Esophagus muscularis mucosa (tissue), 4 donors: ENCODE measurements around the gene VMO1. TPM values are rescaled to one million over a fixed set of nuclear protein-coding genes. Genes with fewer than 3 reads are reported as not detected.

Experiments used
- DNase-seq: peaks from one replicate; pipeline ENCODE4 v3.0.0-alpha.2; 2017; ENCODE audit errors: extremely low spot score
- H3K27ac ChIP-seq, 4 donors: fragments of 200-600 bp; sonication (generic); replicated peaks in 1 of 4; 1 replicate in 3 of 4; 2 replicates in 1 of 4; pipeline ENCODE4 v1.5.1; 2016 to 2019; ENCODE audit warnings: mild to moderate bottlenecking in 1 of 4
- H3K27me3 ChIP-seq, 4 donors: fragments of 200-600 bp; sonication (generic); one replicate each; pipeline versions ENCODE4 v1.5.1 to v1.6.0; 2016 to 2019
- H3K36me3 ChIP-seq, 4 donors: fragments of 200-600 bp; sonication (generic); one replicate each; pipeline ENCODE4 v1.5.1; 2016 to 2019
- H3K4me1 ChIP-seq, 4 donors: fragments of 200-600 bp; sonication (generic); one replicate each; pipeline ENCODE4 v1.5.1; 2016 to 2019
- H3K4me3 ChIP-seq, 4 donors: fragments of 200-600 bp; sonication (generic); 1 replicate in 2 of 4; 2 replicates in 2 of 4; pipeline ENCODE4 v1.5.1; 2016 to 2019; ENCODE audit warnings: mild to moderate bottlenecking in 4 of 4, moderate library complexity in 1 of 4
- H3K9me3 ChIP-seq, 4 donors: fragments of 200-600 bp; sonication (generic); 1 replicate in 3 of 4; 2 replicates in 1 of 4; pipeline ENCODE4 v1.5.1; 2016 to 2019
- CTCF ChIP-seq, 3 experiments: fragments of 200-600 bp in 2 of 3; fragments of 450-650 bp in 1 of 3; sonication (generic) in 2 of 3; IDR thresholded peaks; one replicate each; pipeline ENCODE4 v1.5.1; 2017 to 2019; ENCODE audit warnings: antibody characterized with exemption in 3 of 3, mild to moderate bottlenecking in 2 of 3, moderate library complexity in 1 of 3
- EP300 ChIP-seq: sonication (generic); formaldehyde crosslinking; IDR thresholded peaks from one replicate; pipeline ENCODE4 v1.6.1; 2017; ENCODE audit warnings: antibody characterized with exemption
- POLR2A ChIP-seq: fragments of 450-650 bp; IDR thresholded peaks from one replicate; pipeline ENCODE4 v1.6.1; 2017; ENCODE audit warnings: antibody characterized with exemption, moderate library complexity, mild to moderate bottlenecking, low read depth
- POLR2AphosphoS5 ChIP-seq, 2 donors: sonication (generic); formaldehyde crosslinking; IDR thresholded peaks; one replicate each; pipeline ENCODE4 v1.6.1; 2017; ENCODE audit warnings: antibody characterized with exemption in 2 of 2
- WGBS: methylation state at CpG from one replicate; pipeline ENCODE4 v1.1.5; 2018; 5-methylcytosine and 5-hydroxymethylcytosine counted together
- intact Hi-C: fragments of 100-400 bp; cut with DNase I; formaldehyde crosslinking; loops from one replicate; pipeline ENCODE4 v1.15.1; 2023
- total RNA-seq, 4 donors: library from RNA; depleted of rRNA; stranded (reverse); fragments of >200 nt; gene quantifications; one replicate each; pipeline versions ENCODE4 v1.1.0 to v1.2.1, GENCODE V29; 2016

Gene VMO1
- total RNA-seq, 4 donors from 2014 or later, result 0.86 to 3.3 (median 2.6) TPM

DNA sequence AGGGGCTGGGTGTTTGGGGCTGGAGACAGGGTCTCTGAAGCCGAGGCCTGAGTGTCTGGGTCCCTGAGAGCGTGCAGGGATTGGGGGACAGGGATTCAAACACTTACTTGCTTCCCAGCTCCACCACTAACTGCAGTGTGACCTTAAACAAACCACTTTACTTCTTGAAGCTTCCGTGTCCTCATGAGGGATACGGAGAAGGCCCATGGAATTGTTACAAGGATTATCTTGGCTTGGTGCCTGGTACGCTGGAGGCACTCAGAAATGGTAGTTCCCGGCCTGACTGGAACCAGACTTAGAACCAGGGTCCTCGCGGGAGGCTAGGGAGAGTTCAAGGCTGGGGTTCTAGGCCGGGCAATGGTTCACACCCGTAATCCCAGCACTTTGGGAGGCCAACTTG lies 43.5 kb downstream of the VMO1 start:
- Histone ChIP-seq H3K27me3 (peaks cover 0 to 37% (median 16%) of the 10 kb centered on the region in 4 donors), H3K27ac (no peak overlapping the region), H3K4me3 (no peak overlapping the region), H3K4me1 (peaks cover 10 to 30% (median 30%) of the 10 kb centered on the region in 4 donors), H3K36me3 (no peaks in the 10 kb centered on the region), H3K9me3 (no peaks in the 10 kb centered on the region)
- TF ChIP-seq POLR2A (no peak), CTCF (IDR thresholded peaks at IDR 0.05) (no peak), POLR2AphosphoS5 (IDR thresholded peaks at IDR 0.05) (no peak), EP300 (no peak)
- 85% methylated on average over 7 of the region's 10 CpGs for WGBS
- intact Hi-C loops, result no loop called here
- no peak for DNase-seq

GRCh38 chr17:4742133-4742532 lies 44.0 kb downstream of the VMO1 start:
- Histone ChIP-seq H3K4me3 (no peak overlapping the region), H3K36me3 (no peaks in the 10 kb centered on the region), H3K27me3 (peaks cover 0 to 37% (median 16%) of the 10 kb centered on the region in 4 donors), H3K4me1 (peaks cover 10 to 30% (median 30%) of the 10 kb centered on the region in 4 donors), H3K9me3 (no peaks in the 10 kb centered on the region), H3K27ac (no peak overlapping the region)
- TF ChIP-seq POLR2AphosphoS5 (IDR thresholded peaks at IDR 0.05) (no peak), POLR2A (no peak), EP300 (no peak), CTCF (IDR thresholded peaks at IDR 0.05) (no peak)
- DNase-seq, result no peak
- intact Hi-C loops, result no loop called here
- WGBS, result 95% methylated on average over 9 of the region's 9 CpGs

DNA sequence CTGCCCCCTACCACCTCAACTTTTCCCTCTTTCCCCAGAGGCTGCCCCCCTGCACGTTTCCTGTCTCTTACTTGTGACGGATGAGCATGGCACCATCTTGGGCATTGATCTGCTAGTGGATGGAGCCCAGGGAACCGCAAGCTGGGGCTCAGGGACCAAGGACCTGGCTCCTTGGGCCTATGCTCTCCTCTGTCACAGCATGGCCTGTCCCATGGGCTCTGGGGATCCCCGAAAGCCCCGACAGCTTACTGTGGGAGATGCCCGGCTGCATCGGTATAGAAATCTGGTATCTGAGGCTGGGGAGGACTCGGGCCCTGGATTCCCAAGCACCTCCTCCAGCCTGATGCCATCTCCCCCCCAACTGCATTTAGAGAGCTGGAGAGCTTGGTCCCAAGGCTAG lies 44.6 kb downstream of the VMO1 start:
- no peak overlapping the region for H3K4me3 ChIP-seq
- no peak for DNase-seq
- intact Hi-C loops, result no loop called here
- TF ChIP-seq CTCF (IDR thresholded peaks at IDR 0.05) (no peak), POLR2AphosphoS5 (IDR thresholded peaks at IDR 0.05) (no peak), POLR2A (no peak), EP300 (no peak)
- WGBS, result 98% methylated on average over 8 of the region's 8 CpGs
- H3K27ac ChIP-seq, result no peak overlapping the region
- H3K36me3 ChIP-seq, result no peaks in the 10 kb centered on the region
- H3K9me3 ChIP-seq, result no peaks in the 10 kb centered on the region
- H3K27me3 ChIP-seq, result peaks cover 0 to 33% (median 16%) of the 10 kb centered on the region in 4 donors
- H3K4me1 ChIP-seq, result peaks cover 10 to 30% (median 30%) of the 10 kb centered on the region in 4 donors

DNA sequence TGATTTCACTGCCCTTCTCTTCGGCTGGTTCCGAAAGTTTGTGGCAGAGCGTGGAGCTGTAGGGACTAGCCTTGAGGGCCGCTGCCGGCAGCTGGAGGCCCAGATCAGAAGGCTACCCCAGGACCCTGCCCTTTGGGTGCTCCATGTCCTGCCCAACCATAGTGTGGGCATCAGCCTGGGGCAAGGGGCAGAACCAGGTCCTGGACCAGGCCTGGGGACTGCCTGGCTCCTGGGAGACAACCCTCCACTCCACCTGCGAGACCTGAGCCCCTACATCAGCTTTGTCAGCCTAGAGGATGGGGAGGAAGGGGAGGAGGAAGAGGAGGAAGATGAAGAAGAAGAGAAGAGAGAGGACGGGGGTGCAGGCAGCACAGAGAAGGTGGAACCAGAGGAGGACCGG lies 45.6 kb downstream of the VMO1 start:
- H3K27ac ChIP-seq, result no peak overlapping the region
- 96% methylated on average over 8 of the region's 8 CpGs for WGBS
- intact Hi-C loops, result no loop called here
- DNase-seq, result no peak
- no peak overlapping the region for H3K4me3 ChIP-seq
- peaks cover 10 to 28% (median 27%) of the 10 kb centered on the region in 4 donors for H3K4me1 ChIP-seq
- no peaks in the 10 kb centered on the region for H3K36me3 ChIP-seq
- TF ChIP-seq CTCF (IDR thresholded peaks at IDR 0.05), result no peak
- TF ChIP-seq POLR2AphosphoS5 (IDR thresholded peaks at IDR 0.05), result no peak
- TF ChIP-seq POLR2A, result no peak
- TF ChIP-seq EP300, result no peak
- no peaks in the 10 kb centered on the region for H3K9me3 ChIP-seq
- peaks cover 0 to 24% (median 13%) of the 10 kb centered on the region in 4 donors for H3K27me3 ChIP-seq

- Histone ChIP-seq H3K4me1 (peaks cover 10 to 22% (median 21%) of the 10 kb centered on the region in 4 donors), H3K4me3 (peak overlapping the region; percentile 74 to 91 (median 88)), H3K9me3 (no peaks in the 10 kb centered on the region), H3K27ac (peak overlapping the region in 3 of 4 donors; percentile 74 to 75 (median 75)), H3K36me3 (no peaks in the 10 kb centered on the region), H3K27me3 (peaks cover 0 to 18% (median 8%) of the 10 kb centered on the region in 4 donors)
- no peak for TF ChIP-seq CTCF (IDR thresholded peaks at IDR 0.05)
- TF ChIP-seq EP300, result no peak
- no peak for TF ChIP-seq POLR2AphosphoS5 (IDR thresholded peaks at IDR 0.05)
- TF ChIP-seq POLR2A, result no peak
- 18% methylated on average over 12 of the region's 13 CpGs for WGBS
- intact Hi-C loops, result no loop called here
- DNase-seq, result no peak
Measured at GRCh38 chr17:4740025-4740351, 46.2 kb downstream of the VMO1 start.
